ENCODE data around the gene PFDN1.
A peak's percentile ranks its signal among the peaks of the same experiment; 100 is the strongest.

Gene PFDN1

DNA sequence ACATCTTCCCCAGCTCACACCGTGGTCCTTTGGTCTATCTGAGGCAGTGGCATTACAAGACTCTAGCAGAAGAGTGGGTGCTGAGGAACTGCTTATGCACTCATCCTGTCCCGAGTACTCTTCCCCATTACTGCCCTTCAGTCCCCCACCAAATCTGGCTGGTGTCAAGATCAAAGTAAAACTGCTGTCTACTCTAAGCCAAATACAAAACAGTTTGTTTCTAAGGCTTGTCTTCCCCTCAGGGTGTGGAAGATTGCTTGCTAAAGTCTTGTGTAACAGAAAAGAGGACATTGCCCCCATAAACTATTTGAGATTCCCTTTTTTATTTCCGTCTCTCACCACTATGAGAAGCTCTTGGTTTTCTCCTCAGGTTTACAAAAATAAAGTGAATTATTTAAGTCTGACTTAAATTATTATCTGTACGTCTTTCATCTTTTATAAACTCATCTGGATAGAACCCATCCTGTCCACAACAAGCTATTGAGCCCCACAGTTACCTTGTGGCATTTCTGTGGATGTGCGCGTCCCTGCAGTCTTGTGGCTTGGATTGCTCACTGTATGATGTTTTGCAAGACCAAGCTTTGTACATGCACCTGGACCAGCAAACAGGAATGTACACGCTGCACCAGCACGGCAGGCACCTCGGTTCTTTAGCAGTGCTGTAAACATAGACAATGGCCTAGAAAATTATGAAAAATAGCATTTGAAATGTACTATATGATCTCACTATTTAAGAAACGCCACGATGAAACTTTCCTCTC, 66.9 kb downstream of the PFDN1 start:
- DNase-seq: no peak

DNA sequence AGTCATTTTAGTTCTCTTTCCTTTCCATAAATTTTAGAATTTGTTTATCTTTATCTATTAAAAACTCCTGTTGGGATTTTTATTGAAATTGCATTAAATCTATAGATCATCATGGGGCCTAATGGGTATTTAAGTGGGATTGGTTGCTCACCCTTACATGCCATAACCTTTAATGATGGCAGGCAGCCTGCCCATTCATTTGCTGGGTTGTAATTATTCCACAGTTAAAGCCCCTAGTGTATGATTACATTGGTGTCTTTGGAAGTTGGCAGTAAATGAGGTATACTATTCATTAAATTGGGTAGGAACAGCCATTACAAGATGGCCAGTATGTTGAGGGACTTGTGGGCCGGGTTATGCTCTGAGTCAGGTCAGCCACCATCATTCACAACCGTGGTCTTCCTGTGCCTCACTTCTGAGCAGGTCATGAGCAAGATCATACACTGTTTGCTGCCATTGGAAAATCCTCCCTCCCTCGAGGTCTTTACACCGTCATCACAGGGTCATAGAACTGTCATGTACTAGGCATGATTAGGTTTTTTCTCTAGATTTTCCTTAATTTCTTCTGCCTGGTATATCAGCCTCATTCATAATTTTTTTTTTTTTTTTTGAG, 68.4 kb downstream of the PFDN1 start:
- DNase-seq: no peak

DNA sequence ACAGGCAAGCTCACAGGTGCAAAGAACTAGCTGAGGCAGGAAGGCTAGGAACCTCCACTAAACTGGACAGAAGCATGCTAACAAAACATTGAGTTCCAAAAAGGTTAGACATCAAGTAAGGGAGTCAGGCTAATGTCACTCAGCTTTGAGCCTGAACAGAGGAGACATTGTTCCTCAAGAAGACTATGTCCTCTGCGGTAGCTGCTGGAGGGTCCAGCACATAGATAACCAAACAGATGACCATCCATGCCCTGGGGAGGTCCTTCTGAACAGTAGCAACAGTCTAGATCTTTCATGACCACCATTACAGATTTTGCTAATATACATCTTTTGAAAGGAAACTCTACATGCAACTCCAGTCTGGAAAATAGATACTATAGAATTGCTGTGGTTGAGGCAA, 70.2 kb downstream of the PFDN1 start:
- no peak for DNase-seq

DNA sequence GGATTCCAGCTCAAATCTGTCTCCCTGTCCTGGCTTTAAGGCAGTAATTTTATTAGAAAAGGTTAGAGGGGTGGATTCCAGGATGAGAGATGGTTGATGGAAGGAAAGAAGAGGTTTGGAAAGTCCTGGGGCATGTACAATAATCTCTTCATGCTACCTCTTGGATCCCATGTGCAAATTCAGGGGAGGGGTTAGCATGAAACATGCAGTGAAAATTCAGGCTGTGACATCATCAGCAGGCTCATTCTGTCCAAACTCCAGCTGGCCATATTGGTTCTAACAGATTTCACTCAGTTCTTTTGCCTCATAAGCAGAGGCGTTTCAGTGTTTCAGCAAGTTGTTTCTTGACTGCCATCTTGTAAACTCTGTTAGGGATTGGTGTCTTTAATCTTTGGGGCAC, 72.5 kb downstream of the PFDN1 start:
- DNase-seq: no peak

DNA sequence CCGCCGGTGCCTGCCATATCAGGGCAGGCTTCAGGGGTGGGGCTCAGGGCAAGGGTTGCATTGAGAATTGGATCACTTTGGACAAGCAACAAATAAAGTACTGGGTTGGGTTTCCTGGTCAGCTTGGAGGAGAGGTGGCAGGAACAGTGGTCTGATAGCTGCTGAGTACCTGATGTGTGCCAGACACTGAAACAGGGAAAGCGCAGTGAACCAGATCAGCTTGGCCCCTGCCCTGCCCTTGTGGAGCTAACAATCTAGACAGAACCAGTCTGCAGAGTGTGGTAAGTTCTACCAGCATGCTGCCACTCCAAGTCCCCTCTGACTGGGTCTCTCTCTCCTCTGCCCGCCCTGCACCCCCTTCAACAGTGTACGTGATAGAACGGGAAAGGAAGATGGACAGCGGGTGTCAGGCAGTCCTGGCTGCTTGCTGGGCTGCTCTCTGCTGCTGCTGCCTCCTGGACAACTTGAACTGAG, 74.5 kb downstream of the PFDN1 start:
- DNase-seq: no peak

DNA sequence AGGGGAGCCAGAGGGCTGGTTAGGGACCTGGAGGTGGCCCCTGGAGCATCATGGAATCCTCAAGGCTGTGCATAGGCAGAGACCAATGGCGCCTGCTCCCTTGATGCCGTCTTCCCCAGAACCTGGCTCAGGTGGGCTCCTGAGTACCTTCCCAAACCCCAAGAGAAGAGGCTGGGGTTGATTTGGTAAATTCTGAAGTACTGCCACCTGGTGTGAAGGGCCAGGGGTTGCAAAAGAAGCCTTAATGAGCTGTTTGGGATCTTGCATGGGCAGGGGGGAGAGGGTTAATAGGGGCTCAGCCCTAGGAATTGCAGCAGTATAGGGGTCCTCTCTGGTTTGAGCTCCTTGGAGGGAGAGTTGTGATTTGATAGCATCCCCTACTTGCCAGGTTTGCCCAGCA, 75.9 kb downstream of the PFDN1 start:
- DNase-seq: no peak

DNA sequence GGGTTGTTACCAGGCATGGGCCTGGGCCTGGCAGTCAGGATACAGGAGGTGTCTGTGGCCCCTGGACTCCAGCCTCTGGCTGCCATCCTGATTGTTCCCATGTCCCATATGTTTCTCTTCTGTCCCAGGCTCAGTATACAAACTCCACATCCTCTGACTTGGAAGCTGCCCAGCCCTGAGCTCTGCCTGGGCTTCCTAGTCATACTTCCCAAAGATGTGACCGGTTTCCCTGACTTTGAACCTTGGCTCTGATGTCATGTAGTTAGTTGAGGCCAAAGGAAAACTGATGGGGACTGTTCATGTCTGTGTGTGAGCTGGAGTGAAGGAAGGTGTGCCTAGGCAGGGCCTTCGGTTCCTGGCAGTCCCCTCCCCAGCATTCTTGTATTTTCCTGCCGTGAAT, 77.5 kb downstream of the PFDN1 start:
- DNase-seq: no peak

DNA sequence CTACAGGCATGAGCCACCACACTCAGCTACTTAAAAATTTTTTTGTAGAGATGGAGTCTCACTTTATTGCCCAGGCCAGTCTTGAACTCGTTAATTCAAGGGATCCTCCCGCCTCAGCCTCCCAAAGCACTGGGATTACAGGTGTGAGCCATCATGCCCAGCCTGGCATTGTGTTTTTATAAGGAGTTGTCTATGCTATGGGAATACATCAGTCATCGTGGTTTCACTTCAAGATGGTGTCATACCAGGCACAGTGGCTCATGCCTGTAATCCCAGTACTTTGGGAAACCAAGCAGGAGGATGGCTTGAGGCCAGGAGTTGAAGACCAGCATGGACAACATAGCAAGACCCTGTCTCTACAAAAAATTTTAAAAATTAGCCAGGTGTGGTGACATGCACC, 78.2 kb downstream of the PFDN1 start:
- no peak for DNase-seq

DNA sequence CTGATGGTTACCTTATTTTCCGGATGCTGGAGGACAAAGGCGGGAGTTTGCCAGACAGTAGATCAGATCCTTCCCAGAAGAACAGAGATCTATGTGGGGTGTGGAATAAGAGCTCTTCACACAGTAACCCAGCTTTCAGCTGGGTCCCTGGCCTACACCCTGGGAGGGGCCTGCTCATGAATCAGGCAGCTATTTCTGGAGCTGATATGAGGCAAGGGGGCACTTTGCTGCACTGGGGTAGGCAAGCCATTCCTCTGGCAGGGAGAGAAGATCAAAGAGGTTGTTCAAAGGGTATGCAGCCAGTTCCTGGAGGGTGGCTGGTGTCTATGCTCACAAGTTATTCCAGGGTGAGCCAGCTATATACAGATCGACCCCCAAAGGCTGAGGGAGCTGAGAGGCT, 79.3 kb downstream of the PFDN1 start:
- DNase-seq: no peak

DNA sequence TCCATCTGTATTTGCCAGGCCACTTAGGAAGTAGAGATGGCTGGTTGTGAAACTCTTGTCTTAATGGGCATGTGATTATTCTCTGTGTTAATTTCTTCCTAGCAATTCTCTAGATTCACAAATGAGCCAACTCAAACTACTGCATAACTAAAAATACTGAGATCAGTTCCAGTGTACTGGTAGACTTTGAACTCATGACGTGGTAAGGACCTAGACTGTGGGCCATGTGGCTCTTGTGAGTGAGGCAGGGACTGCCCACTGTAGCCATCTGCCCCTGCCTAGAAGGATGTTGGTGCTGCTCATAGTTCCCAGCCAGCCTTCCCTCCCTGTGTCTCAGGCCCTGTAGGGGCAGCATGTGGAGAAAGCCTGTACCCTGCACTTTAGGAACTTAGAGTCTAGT, 80.5 kb downstream of the PFDN1 start:
- DNase-seq: no peak

DNA sequence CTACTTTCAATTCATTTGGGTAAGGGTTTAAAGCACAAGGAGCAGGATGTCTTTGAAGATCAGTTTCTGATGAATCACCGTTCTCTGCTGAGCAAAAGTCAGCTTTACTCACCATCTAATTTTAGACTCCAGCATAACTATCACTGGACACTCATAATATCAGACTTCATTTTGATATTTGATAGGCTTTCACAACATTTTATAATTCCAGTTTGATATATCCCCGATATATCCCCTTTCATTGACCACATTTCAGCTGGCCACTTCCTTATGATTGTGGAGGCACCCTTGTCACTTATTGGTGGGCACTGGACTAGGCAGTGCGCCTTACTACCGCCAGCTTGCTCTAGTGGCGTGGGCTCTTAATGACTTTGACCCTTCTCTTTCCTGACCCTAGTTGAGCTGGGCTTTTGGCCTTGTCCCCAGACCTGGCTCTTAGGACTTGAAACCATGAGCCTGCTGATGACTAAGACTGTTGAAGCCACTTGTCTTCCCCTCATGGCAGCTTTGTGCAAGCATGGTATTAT, 81.1 kb downstream of the PFDN1 start:
- DNase-seq: no peak

DNA sequence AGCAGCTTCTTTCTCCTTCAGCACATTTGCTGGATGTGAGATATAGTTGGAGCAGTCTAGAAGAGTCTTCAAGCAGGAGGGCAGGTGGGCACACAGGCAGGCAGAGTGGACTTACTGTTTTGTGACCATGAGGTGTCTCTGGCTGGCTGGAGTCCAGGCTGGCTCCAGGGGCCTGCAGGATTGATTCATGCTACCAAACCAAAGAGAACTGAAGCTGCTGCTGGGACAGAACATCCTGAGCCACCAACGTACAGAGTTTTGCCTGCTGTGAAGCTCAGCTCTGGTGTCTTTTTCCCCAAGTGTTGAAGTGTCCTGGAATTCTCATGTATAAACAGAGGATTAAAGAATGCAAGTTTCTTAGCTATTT, 82.2 kb downstream of the PFDN1 start:
- DNase-seq: no peak

DNA sequence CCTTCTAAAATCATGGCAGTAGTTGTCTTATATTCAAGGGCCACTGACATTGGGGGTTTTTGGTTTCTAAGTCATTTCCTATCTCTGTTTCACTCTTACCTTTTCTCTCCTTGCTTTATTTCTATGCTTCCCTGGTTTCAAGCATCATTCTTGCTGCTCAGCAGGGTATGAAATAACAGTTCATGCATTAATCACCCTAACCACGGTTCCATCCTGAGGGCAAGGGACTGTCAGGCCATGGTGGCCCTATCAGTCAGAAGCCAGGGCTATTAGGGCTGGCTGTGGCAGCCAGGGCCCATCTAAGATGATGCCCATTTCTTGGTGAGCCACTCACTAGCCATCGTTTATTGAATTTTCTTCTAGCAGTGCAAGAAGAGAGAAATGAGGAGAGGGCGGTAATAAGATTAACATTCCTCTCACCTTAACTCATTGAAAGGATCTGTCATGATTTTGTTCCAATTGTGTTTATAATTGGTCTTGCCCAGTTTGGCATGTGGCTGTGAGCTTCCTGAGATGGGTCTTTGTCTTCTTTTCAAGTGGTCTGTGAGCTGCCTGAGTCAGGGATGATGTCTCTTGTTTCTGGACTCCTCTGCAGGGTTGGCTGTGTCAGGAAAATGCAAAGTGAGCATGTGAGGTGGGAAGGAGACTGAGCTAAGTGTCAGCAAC, 82.7 kb downstream of the PFDN1 start:
- DNase-seq: peak; percentile 23

DNA sequence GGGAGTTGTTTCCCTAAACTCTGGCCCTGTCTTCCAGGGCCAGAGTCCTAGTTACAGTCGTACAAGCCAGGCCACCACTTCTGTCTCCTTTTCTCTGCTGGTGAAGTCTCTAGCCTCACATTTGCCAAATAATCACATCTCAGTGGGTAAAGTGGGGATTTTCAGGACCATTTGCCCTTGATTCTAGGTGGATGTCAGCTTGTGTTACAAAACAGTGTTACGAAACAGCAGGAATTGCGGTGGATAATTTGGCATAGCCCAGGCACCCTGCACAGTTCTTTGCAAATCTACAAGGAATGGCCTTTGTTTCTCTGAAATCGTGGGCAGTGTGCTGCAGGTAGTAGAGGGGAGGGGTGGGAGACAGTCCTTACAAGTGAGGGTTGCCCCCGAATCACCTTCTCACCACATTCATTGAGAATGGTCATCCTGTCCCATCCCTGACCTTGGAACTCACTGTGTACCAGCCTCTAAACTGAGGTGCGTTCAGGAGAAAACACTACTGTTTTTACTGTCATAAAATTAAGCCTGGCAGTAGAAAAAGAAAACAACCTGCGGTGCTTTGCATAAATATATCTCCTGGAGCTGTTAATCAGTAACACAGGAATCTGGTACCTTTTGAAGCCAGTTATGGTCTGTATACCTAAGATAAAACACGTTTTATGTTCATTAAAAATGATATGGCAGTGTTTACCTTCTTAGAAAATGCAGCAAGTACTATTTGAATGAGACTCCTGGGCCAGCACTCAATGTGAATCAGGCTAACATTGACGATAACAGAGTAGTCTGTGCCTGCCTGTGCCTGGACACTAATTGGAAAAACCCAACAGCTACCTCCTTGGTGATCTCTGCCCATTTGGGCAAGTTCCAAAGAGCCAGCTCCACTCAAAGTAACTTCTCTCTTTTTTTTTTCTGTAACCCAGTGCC, 83.6 kb downstream of the PFDN1 start:
- no peak for DNase-seq

DNA sequence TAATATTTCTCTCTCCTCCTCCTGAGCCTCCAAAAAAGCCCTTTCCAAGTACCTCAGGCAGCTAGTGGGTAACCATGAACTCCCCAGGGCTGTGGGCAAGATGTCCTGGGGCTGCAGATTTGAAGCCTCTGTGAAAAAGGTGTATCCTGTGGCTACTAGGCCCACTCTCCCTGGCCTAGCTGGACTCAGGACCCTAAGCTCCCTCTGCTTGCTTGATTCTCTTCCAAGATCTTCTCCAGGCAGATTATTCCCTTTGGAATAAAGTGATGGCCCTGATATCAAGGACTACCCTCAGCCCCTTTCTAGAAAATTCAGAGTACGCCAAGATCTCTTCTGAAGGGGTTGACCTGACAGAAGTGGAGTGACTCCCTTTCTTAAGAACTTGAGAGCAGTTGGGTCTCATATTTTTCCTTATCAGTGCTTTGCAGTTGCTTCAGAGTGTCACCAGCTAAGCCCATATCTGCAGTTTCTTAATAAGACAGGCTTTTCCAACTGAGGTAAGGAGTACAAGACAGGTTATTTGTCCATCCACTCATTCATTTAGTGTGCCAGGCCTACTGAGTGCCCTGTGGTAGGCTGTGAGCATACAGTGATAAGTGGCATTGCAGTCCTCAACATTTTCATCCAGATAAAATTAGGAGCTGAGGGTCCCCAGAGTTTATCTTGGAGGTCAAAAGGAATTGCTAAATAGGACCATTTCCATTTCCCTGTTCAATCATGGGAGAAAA, 85.4 kb downstream of the PFDN1 start:
- no peak for DNase-seq

DNA sequence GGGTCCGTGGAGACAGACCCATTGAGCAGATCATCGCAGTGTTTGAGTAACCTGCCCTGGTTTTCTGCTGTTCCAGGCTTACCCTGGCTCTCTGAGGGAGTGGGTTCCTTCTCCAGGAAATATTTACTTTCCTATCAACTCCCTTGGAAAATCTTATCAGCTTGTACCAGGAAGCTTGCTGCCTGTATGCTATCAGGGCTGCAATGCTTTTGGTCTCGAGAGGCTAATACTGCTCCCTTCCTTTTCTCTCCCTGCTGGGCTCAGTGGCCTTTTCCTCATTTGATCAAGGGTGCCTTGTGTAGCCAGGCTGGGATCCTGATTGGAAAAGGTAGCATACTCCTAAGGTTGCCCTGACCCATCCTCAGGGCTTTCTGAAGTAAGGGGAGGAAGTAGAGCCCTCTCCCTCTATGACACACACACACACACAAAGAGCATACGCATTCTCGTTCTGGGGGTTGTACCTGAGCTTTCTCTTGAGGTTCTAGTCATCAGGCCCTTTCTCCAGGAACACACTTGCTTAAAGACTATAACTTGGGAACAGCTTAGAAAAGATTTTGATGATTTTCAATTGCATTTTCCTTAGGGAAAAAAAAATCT, 86.3 kb downstream of the PFDN1 start:
- DNase-seq: no peak

DNA sequence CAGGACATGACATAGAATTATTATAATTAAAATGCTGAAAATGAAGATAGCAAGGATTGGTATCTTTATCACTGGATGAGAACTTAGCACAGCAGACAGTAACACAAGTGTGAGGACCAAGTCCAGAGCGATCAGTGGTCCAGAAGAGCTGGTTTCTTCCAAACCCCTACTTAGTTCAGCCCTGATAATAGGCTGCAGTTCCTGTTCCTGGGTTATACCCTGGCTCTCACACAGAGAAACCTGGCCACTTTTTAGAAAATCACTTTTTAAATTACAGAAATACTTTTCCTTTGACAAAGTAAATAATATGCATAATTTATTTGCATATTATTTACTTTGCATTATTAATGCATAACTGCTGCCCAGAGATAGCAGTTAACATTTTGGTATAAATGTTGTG, 87.6 kb downstream of the PFDN1 start:
- no peak for DNase-seq

DNA sequence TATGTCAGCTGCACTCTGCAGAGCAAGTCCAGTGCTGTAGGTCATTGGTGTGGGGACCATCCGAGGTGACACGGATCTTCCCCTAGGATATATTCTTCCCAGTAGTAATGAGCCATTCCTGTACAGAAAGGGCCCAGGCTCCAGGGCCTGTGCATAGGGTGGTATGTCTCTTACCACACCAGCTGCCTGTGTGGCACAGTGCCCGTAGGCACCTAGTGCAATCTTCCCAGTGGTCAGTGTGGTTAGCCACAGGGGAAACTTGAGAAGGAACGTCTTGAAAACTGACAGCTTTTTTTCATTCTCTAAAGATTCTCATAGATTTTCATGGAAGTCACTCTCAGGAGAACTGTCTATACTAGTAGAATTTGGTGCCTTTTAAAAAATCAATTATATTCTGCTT, 88.1 kb downstream of the PFDN1 start:
- DNase-seq: no peak

DNA sequence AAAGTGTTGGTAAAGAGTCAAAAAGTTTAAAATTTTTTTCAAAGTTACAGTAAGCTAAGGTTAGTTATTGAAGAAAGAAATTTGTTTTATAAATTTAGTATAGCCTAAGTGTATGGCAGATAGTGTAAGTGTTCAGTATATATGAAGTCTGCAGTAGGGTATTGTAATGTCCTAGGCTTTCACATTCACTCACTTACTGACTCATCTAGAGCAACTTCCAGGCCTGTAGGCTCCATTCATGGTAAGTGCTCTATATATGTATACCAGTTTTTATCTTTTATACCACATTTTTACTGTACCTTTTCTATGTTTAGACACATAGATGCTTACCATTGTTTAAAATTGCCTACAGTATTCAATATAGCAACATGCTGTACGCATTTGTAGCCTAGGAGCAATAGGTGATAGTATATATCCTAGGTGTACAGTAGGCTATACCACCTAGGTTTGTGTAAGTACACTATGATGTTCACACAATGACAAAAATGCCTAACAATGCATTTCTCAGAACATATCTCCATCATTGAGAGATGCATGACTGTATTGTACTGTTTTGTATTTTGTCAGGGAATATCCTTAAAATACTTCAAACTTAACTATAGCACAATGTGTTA, 89.4 kb downstream of the PFDN1 start:
- no peak for DNase-seq

DNA sequence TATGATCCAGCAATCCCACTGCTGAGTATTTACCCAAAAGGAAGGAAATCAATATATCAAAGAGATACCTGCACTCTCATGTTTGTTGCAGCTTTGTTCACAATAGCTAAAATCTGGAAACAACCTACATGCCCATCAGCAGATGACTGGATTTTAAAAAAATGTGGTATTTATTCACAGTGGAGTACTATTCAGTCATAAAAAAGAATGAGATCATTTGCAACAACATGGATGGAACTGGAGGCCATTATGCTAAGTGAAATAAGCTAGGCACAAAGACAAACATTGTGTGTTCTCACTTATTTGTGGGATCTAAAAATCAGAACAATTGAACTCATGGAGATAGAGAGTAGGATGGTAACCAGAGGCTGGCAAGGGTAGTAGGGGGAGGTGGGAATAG, 94.8 kb downstream of the PFDN1 start:
- DNase-seq: no peak

DNA sequence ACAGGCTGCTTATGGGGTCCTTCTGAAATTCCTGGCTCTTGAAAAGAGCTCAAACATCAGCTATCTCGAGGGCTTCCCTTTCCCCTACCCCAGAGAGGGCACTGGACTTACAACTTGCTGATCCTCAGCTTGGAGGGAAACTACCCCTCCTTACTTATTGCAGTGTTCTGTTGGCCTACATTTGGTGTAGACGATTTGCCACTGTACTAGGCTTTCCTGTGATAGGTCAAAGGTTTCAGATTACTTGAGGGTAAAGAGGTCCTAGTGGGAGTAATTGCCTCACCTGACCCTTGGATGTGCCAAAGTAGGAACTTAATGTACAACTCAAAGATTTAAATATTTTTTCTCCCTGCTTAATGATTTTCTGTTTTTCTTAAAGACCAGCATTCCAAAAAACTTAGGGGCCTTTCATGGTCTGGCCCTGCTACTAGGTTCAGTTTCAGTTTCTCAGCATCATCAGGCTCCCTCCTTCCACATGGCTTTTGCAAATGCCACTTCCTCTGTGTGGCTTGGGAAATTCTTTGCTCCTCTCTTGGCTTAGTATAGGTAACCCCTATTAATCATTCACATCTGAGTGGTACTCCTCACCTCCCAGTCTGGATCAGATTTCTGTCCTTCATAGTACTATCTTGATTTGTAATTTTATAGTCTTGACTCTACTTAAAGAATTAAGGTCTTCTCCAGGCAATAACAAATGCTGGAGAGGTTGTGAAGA, 95.5 kb downstream of the PFDN1 start:
- no peak for DNase-seq

All from stimulated activated CD4-positive, alpha-beta T cell treated with anti-CD3 and anti-CD28 coated beads, Interleukin-15, amount 100 ng/mL, for 24 hours (primary cell).